Caco-2 (cell line): Measurements from ENCODE around the gene C10orf67. TPM values are rescaled to one million over a fixed set of nuclear protein-coding genes. Genes with fewer than 3 reads are reported as not detected.
"Not testable (repeated sequence)": the region's sequence is repeated elsewhere in the genome, so short reads cannot be mapped to it uniquely, and the experiment has no call there.

Source experiments
- BruUV-seq: library from RNA; stranded (reverse); fragments of 400-500 nt; replicated peaks from 2 replicates; lab custom pipeline; 2021; lab: Mats Ljungman, UMichigan
- CTCF ChIA-PET: fragments of 300-600 bp; sonication (Branson Sonifier 250); formaldehyde crosslinking; loops from one replicate; lab custom pipeline; 2022; ENCODE audit warnings: antibody characterized with exemption; lab: Charles Lee
- POLR2A ChIA-PET: fragments of 300-600 bp; sonication (Branson Sonifier 250); formaldehyde crosslinking; loops from one replicate; lab custom pipeline; 2022; ENCODE audit warnings: antibody characterized with exemption; lab: Charles Lee
- DNase-seq, 2 experiments: peaks; one replicate each; pipeline versions ENCODE4 v3.0.0 to v3.0.0-alpha.2; 2020 to 2022
- H3K27me3 ChIP-seq: replicated peaks from 2 replicates; pipeline ENCODE4 v1.6.0; 2011; ENCODE audit warnings: low read length; ENCODE audit not compliant: control insufficient read depth, insufficient read depth
- H3K36me3 ChIP-seq: 2 replicates; pipeline ENCODE4 v1.5.1; 2011; ENCODE audit warnings: low read length; ENCODE audit not compliant: control insufficient read depth, insufficient read depth
- H3K4me1 ChIP-seq: fragments of 250-450 bp; sonication (Bioruptor Pico); 2 replicates; pipeline ENCODE4 v1.5.1; 2020; ENCODE audit warnings: mild to moderate bottlenecking
- H3K4me3 ChIP-seq: 2 replicates; pipeline ENCODE4 v1.5.1; 2011; ENCODE audit warnings: low read depth, mild to moderate bottlenecking, control low read depth, low read length
- H3K9me3 ChIP-seq: fragments of 250-450 bp; sonication (Bioruptor Pico); 2 replicates; pipeline ENCODE4 v1.5.1; 2020; ENCODE audit warnings: mild to moderate bottlenecking, moderate library complexity
- H3K27ac Mint-ChIP-seq: one replicate; pipeline ENCODE4 v1.8.0; 2022; ENCODE audit warnings: mixed read lengths; ENCODE audit not compliant: unreplicated experiment
- H3K27me3 Mint-ChIP-seq: one replicate; pipeline ENCODE4 v1.8.0; 2022; ENCODE audit warnings: mixed read lengths; ENCODE audit not compliant: insufficient read depth, unreplicated experiment
- H3K36me3 Mint-ChIP-seq: one replicate; pipeline ENCODE4 v1.8.0; 2022; ENCODE audit warnings: mild to moderate bottlenecking, mixed read lengths; ENCODE audit not compliant: insufficient read depth, unreplicated experiment
- H3K4me1 Mint-ChIP-seq: one replicate; pipeline ENCODE4 v1.8.0; 2022; ENCODE audit warnings: low read depth, mixed read lengths; ENCODE audit not compliant: unreplicated experiment
- H3K4me3 Mint-ChIP-seq: one replicate; pipeline ENCODE4 v1.8.0; 2022; ENCODE audit warnings: mild to moderate bottlenecking, moderate library complexity, mixed read lengths; ENCODE audit not compliant: unreplicated experiment
- H3K9me3 Mint-ChIP-seq: one replicate; pipeline ENCODE4 v1.8.0; 2022; ENCODE audit warnings: mixed read lengths; ENCODE audit not compliant: unreplicated experiment
- CTCF ChIP-seq, 2 experiments: fragments of 200-600 bp in 1 of 2; IDR thresholded peaks; 1 replicate in 1 of 2; 2 replicates in 1 of 2; pipeline versions ENCODE4 v1.5.1 to v1.8.0; 2011 to 2022; ENCODE audit warnings: antibody characterized with exemption in 1 of 2, control low read depth in 1 of 2, inconsistent platforms in 1 of 2, low read depth in 1 of 2, low read length in 1 of 2, mild to moderate bottlenecking in 1 of 2, moderate library complexity in 1 of 2; ENCODE audit not compliant: insufficient read depth in 1 of 2, severe bottlenecking in 1 of 2, unreplicated experiment in 1 of 2
- intact Hi-C: fragments of 100-400 bp; cut with micrococcal nuclease; formaldehyde crosslinking; loops from one replicate; pipeline ENCODE4 v1.10.0; 2022; ENCODE audit not compliant: unreplicated experiment
- total RNA-seq: library from RNA; stranded (reverse); gene quantifications from 2 replicates; pipeline ENCODE4 v1.2.3, GENCODE V29; 2022

C10orf67 gene
- total RNA-seq, 1 experiment from 2014 or later: not detected

GRCh38 chr10:23258516-23258915 lies 86.1 kb downstream of the C10orf67 start:
- no peak overlapping the region for H3K27ac Mint-ChIP-seq
- ChIA-PET CTCF (no interaction called here), POLR2A (no interaction called here)
- intact Hi-C loops: no loop called here
- Histone ChIP-seq H3K9me3 (no peaks in the 10 kb centered on the region), H3K36me3 (no peaks in the 10 kb centered on the region), H3K4me1 (no peaks in the 10 kb centered on the region), H3K27me3 (no peaks in the 10 kb centered on the region), H3K4me3 (no peak overlapping the region)
- H3K27me3 Mint-ChIP-seq: peaks cover 11% of the 10 kb centered on the region
- no peak for TF ChIP-seq CTCF (IDR thresholded peaks at IDR 0.05; ENCODE audit: insufficient read depth in 1 of 2, low read depth in 1 of 2, low read length in 1 of 2, severe bottlenecking in 1 of 2, unreplicated experiment in 1 of 2)
- BruUV-seq: no TSS peak
- DNase-seq: no peak
- no peak overlapping the region for H3K4me3 Mint-ChIP-seq
- no peaks in the 10 kb centered on the region for H3K9me3 Mint-ChIP-seq
- H3K36me3 Mint-ChIP-seq: no peaks in the 10 kb centered on the region
- H3K4me1 Mint-ChIP-seq: no peaks in the 10 kb centered on the region

GRCh38 chr10:23253780-23254179 lies 90.8 kb downstream of the C10orf67 start:
- Histone ChIP-seq H3K4me3 (no peak overlapping the region), H3K9me3 (0 out of 2 replicates have a peak, but pooled peaks cover 3% of the 10 kb centered on the region), H3K36me3 (no peaks in the 10 kb centered on the region), H3K4me1 (no peaks in the 10 kb centered on the region), H3K27me3 (no peaks in the 10 kb centered on the region)
- Mint-ChIP-seq H3K36me3 (no peaks in the 10 kb centered on the region), H3K27me3 (peaks cover 5% of the 10 kb centered on the region), H3K27ac (no peak overlapping the region), H3K9me3 (no peaks in the 10 kb centered on the region), H3K4me1 (no peaks in the 10 kb centered on the region), H3K4me3 (no peak overlapping the region)
- no peak for TF ChIP-seq CTCF (IDR thresholded peaks at IDR 0.05; ENCODE audit: insufficient read depth in 1 of 2, low read depth in 1 of 2, low read length in 1 of 2, severe bottlenecking in 1 of 2, unreplicated experiment in 1 of 2)
- BruUV-seq: no TSS peak
- ChIA-PET CTCF (no interaction called here), POLR2A (no interaction called here)
- no peak for DNase-seq
- intact Hi-C loops: no loop called here

GRCh38 chr10:23252859-23253258 lies 91.7 kb downstream of the C10orf67 start:
- H3K9me3 Mint-ChIP-seq, H3K4me3 ChIP-seq, H3K27me3 ChIP-seq, H3K27me3 Mint-ChIP-seq, BruUV-seq, H3K27ac Mint-ChIP-seq, intact Hi-C loops, H3K36me3 ChIP-seq, CTCF ChIA-PET, H3K4me1 Mint-ChIP-seq, H3K9me3 ChIP-seq, H3K4me3 Mint-ChIP-seq, POLR2A ChIA-PET, H3K36me3 Mint-ChIP-seq, H3K4me1 ChIP-seq, DNase-seq: not testable (repeated sequence)

- H3K9me3 Mint-ChIP-seq: peaks cover 33% of the 10 kb centered on the region
- H3K4me1 ChIP-seq, BruUV-seq, H3K4me3 Mint-ChIP-seq, POLR2A ChIA-PET, intact Hi-C loops, H3K27me3 ChIP-seq, H3K36me3 Mint-ChIP-seq, DNase-seq, H3K36me3 ChIP-seq, H3K4me3 ChIP-seq, H3K27ac Mint-ChIP-seq, H3K4me1 Mint-ChIP-seq, CTCF ChIA-PET, H3K27me3 Mint-ChIP-seq: not testable (repeated sequence)
- peaks cover 23% of the 10 kb centered on the region for H3K9me3 ChIP-seq
Measured at GRCh38 chr10:23241779-23242178, 102.8 kb downstream of the C10orf67 start.
